GM19043 (cell line): ENCODE results near the gene ISM1.

Experiments used
- ATAC-seq: cut with Tn5 transposase; IDR thresholded peaks from one replicate; pipeline ENCODE4 v1.9.1; 2021; ENCODE audit warnings: low read depth; ENCODE audit not compliant: unreplicated experiment

ISM1 gene

DNA sequence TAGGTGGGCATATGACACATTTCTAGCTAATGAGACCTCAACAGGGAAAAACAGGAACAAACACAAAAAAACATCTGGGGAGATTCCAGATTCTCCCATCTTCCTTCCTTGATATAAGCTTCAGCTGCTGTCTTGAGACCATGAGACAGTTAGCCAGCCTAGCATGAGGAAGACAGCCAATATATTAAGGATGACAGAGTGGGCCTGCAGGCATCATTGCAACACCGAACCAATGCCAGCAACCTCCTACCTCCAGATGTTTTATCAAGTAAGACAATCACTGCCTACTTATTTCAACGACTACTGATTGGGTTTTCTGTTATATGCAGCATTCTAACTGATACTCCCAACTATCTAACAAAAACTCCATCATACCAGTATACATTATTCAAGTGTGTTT, 119.0 kb downstream of the ISM1 start:
- ATAC-seq = no peak

DNA sequence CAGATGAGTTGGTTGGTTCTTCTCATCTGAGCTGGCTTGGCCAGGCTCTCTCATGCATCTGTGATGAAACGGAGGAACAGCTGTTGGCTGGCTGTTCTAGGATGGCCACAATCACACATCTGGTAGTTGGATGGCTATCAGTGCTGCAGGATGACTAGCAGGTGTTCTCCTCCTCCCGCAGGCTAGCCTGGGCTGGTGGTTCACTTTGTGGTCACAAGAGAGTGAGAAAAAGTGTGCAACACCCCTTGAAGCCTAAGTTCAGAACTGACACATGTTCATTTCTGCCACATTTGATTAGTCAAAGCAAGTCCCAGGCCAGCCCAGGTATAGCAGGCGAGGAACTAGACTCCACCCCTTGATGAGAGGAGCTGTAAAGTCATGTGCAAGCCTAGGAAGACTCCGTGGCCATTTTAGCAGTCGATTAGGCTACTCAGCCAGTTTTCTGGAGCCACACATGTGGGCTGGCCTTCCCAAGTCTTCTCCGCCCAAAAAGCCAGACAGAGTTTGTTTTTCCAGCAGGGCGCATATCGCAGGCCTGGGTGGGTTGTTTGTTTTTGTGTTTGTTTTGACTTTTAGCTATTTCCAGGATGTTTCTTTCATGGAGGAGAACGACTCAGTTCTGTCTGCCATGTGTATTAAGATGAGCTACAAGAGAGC, 120.8 kb downstream of the ISM1 start:
- no peak for ATAC-seq

DNA sequence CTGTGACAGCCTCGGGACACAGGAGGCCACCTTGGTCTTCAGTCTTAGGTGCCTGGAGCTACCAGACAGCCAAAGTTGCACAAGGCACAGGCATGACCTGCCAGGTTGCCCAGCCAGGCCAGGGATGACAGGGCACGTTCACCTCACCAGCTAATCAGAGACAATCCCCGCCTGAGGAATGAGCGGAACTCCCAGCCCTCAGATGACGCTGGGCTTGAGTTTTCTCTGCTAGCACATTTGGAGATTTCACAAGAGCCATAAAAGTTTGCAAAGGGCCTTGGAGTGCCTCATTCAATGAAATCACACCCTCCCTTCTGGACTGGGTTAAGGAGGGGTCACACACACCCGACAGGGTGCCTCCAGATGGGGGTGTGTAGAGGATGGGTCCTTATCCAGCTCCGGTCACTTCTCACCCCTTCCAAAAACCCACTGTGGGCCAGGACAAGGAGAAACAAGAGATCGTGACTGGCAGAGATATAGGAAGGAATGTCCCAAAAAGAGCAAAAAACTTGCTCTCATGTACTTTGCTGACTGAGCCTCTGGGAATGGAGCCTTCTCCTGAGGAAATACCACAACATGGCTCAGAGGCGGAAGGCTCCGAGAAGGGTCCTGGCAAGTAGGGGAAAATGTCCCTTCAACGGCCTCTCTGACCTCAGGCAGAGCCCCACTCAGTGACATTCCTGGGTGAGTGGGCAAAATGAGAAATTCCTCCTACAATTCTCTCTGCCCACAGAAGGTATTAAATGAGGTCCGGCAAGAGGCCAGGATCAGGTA, 121.6 kb downstream of the ISM1 start:
- no peak for ATAC-seq

DNA sequence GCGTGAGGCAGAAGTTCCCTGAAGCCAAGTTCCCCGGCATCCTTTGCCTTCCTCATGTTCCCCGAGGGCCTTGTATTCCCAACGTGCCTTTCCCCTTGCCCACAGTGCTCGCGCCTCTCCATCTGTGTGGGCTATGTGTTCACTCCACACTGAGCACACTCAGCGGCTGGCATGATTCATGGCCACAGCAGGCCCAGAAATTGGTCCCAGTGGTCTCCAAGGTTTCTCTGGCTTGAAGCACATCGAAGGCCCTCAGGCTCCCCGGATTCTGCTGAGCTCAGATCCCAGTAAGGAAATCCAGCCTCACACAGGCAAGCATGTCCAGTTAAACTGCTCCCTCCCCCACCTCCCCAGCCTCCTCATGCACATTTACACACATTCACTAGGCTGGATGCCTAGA, 123.6 kb downstream of the ISM1 start:
- no peak for ATAC-seq

DNA sequence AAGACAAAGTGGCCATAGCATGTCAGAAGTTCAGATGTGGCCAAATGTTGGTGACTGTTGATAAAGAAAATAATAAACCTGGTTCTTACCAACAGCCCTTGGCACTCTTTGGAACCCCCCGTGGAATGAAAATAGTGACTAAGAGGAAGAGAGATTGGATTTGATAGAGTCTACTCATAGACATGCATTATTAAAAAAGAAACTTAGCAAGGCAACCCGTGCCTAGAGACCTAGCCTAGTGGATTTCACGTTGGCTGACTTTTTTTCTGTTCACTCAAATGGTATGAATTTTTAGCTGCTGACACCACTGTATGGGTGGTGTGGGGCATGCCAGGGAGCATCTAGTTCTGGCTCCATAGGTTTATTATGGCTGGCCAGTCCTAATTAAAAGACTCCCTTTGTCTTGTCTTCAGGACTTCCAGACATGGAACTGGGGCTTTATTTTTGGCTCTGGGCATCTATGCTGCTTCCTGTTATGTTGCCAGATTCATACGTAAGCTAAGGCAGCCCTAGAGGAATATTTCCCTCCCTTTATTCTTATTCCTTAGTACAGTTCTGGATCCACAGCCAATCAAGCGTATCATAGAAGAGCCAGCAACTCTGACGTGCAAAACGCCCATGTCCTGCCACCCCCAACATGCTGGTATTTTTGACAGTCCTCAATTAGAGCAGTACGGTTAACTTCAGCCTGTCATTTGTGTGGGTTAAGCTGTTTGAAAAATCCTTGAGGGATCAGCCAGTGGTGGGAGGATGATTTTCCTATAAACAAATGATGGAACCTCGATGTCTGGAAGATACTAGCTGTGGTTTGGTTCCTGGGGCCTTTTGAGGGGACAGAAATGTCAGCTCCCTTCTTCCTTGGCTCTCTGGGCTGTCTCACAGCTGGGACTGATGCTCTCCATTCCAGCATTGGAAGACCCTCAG, 127.5 kb downstream of the ISM1 start:
- ATAC-seq = no peak

DNA sequence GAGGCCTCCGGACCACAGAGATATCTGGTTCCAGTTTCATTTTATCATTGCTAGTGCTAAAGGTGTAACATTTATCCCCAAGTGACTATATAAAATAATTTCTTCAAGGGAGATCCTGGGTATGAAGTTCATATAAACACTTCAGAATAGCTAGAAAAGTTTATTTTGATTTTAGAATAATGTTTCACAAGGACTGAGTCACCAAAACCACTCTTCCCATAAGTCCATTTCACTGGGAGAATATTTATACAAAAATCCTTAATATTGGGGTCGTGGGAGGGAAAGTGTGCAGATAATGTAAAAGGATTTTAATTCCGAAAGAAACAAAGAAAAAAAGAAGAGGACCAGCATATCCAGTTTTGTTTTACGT, 128.1 kb downstream of the ISM1 start:
- no peak for ATAC-seq
